Activated T-helper 1 cell treated with anti-CD3 and anti-CD28 coated beads, Interleukin-12 subunit alpha, Interleukin-12 subunit beta, Interleukin-2, Interleukin-4 antibody, amounts not matched to agents 30 ng/mL and 10 ng/mL and 1 ng/mL, durations not matched to agents 14 hours and 24 hours and 36 hours (primary cell): Measurements from ENCODE around the gene YPEL1. TPM values are rescaled to one million over a fixed set of nuclear protein-coding genes. Genes with fewer than 3 reads are reported as not detected.

Source experiments
- DNase-seq: peaks from one replicate; pipeline ENCODE4 v3.0.0; 2021; ENCODE audit warnings: low spot score
- H3K27ac Mint-ChIP-seq: one replicate; pipeline ENCODE4 v1.8.0; 2021; ENCODE audit warnings: mild to moderate bottlenecking, mixed read lengths
- H3K27me3 Mint-ChIP-seq: one replicate; pipeline ENCODE4 v1.8.0; 2022; ENCODE audit warnings: mild to moderate bottlenecking, moderate library complexity, mixed read lengths; ENCODE audit not compliant: insufficient read depth
- H3K36me3 Mint-ChIP-seq: one replicate; pipeline ENCODE4 v1.8.0; 2021; ENCODE audit warnings: low read depth, mixed read lengths
- H3K4me1 Mint-ChIP-seq: one replicate; pipeline ENCODE4 v1.8.0; 2021; ENCODE audit warnings: low read depth, mixed read lengths
- H3K4me3 Mint-ChIP-seq: one replicate; pipeline ENCODE4 v1.8.0; 2021; ENCODE audit warnings: mild to moderate bottlenecking, moderate library complexity, mixed read lengths
- H3K9me3 Mint-ChIP-seq: one replicate; pipeline ENCODE4 v1.8.0; 2021; ENCODE audit warnings: mixed read lengths
- intact Hi-C: fragments of 100-400 bp; cut with micrococcal nuclease; formaldehyde crosslinking; loops from one replicate; pipeline ENCODE4 v1.15.1; 2024
- total RNA-seq: library from RNA; stranded (reverse); gene quantifications from 2 replicates; pipeline ENCODE4 v1.2.3, GENCODE V29; 2022

The YPEL1 gene
- total RNA-seq: 0.34 and 0.71 TPM in 2 replicates

- intact Hi-C loops: loop anchor here (1.0 to 5.0 kb wide), 6 partner anchors 28 to 133 kb away; partner anchors contain the start of gene PPIL2
- Mint-ChIP-seq H3K4me3 (peak within 1 kb of the TSS; percentile 85), H3K36me3 (peaks cover 1% of the 10 kb centered on the region), H3K27me3 (peaks cover 19% of the 10 kb centered on the region), H3K9me3 (no peaks in the 10 kb centered on the region), H3K4me1 (peaks cover 32% of the 10 kb centered on the region), H3K27ac (peak within 1 kb of the TSS; percentile 85)
- peak; percentile 96 for DNase-seq
These were observed at the start of gene YPEL1 for GRCh38 chr22:21735200-21736083. TSS of gene YPEL1 (minus strand) at chr22:21735794. CDS start at chr22:21710744, 25,050 bp downstream.

- Mint-ChIP-seq H3K4me3 (no peak overlapping the region), H3K9me3 (no peaks in the 10 kb centered on the region), H3K27me3 (no peaks in the 10 kb centered on the region), H3K27ac (no peak overlapping the region), H3K4me1 (peaks cover 22% of the 10 kb centered on the region), H3K36me3 (peaks cover 25% of the 10 kb centered on the region)
- no peak for DNase-seq
- intact Hi-C loops: no loop called here
These were observed 44.7 kb upstream of the YPEL1 start for GRCh38 chr22:21780259-21780658.

- Mint-ChIP-seq H3K4me1 (peaks cover 22% of the 10 kb centered on the region), H3K4me3 (no peak overlapping the region), H3K27me3 (no peaks in the 10 kb centered on the region), H3K27ac (no peak overlapping the region), H3K36me3 (peaks cover 26% of the 10 kb centered on the region), H3K9me3 (no peaks in the 10 kb centered on the region)
- intact Hi-C loops: no loop called here
- no peak for DNase-seq
These were observed 43.9 kb upstream of the YPEL1 start for GRCh38 chr22:21779444-21779843.

GRCh38 chr22:21778705-21779363 is 43.2 kb upstream of the YPEL1 start:
- Mint-ChIP-seq H3K9me3 (no peaks in the 10 kb centered on the region), H3K27ac (no peak overlapping the region)
- intact Hi-C loops: no loop called here

GRCh38 chr22:21771631-21771976 is 36.0 kb upstream of the YPEL1 start:
- no peaks in the 10 kb centered on the region for H3K27me3 Mint-ChIP-seq
- intact Hi-C loops: no loop called here
- peaks cover 44% of the 10 kb centered on the region for H3K4me1 Mint-ChIP-seq
- H3K4me3 Mint-ChIP-seq: no peak overlapping the region
- H3K36me3 Mint-ChIP-seq: peaks cover 47% of the 10 kb centered on the region
- DNase-seq: no peak
- no peak overlapping the region for H3K27ac Mint-ChIP-seq
- no peaks in the 10 kb centered on the region for H3K9me3 Mint-ChIP-seq

More at GRCh38 chr22:21778705-21779363, 43.2 kb upstream of the YPEL1 start:
- H3K27me3 Mint-ChIP-seq: no peaks in the 10 kb centered on the region
- DNase-seq: no peak
- peaks cover 24% of the 10 kb centered on the region for H3K36me3 Mint-ChIP-seq
- peaks cover 22% of the 10 kb centered on the region for H3K4me1 Mint-ChIP-seq
- no peak overlapping the region for H3K4me3 Mint-ChIP-seq

- H3K9me3 Mint-ChIP-seq: no peaks in the 10 kb centered on the region
- intact Hi-C loops: loop anchor here (10.0 kb wide), 2 partner anchors 184 to 1246 kb away; no protein-coding TSS in a partner anchor
- no peak for DNase-seq
- peak overlapping the region; percentile 19 for H3K27ac Mint-ChIP-seq
- H3K36me3 Mint-ChIP-seq: peaks cover 69% of the 10 kb centered on the region
- peak overlapping the region; percentile 30 for H3K4me3 Mint-ChIP-seq
- H3K4me1 Mint-ChIP-seq: peaks cover 76% of the 10 kb centered on the region
- no peaks in the 10 kb centered on the region for H3K27me3 Mint-ChIP-seq
These were observed 32.8 kb upstream of the YPEL1 start for GRCh38 chr22:21768435-21768834.

- DNase-seq: peak; percentile 72
- Mint-ChIP-seq H3K27ac (peak overlapping the region; percentile 73), H3K36me3 (peaks cover 67% of the 10 kb centered on the region), H3K4me1 (peaks cover 79% of the 10 kb centered on the region), H3K4me3 (peak overlapping the region; percentile 55), H3K9me3 (no peaks in the 10 kb centered on the region), H3K27me3 (no peaks in the 10 kb centered on the region)
- intact Hi-C loops: loop anchor here (1.0 to 10.0 kb wide), 7 partner anchors 24 to 1248 kb away; partner anchors contain the start of gene YPEL1
These were observed 31.3 kb upstream of the YPEL1 start for GRCh38 chr22:21766691-21767462.

GRCh38 chr22:21765909-21766529 is 30.4 kb upstream of the YPEL1 start:
- Mint-ChIP-seq H3K9me3 (no peaks in the 10 kb centered on the region), H3K27ac (no peak overlapping the region), H3K4me3 (peak overlapping the region; percentile 27), H3K27me3 (no peaks in the 10 kb centered on the region), H3K4me1 (peaks cover 79% of the 10 kb centered on the region), H3K36me3 (peaks cover 59% of the 10 kb centered on the region)
- no peak for DNase-seq
- intact Hi-C loops: loop anchor here (2.0 to 10.0 kb wide), 3 partner anchors 173 to 1249 kb away; no protein-coding TSS in a partner anchor

- Mint-ChIP-seq H3K27ac (peak overlapping the region; percentile 65), H3K27me3 (no peaks in the 10 kb centered on the region), H3K9me3 (no peaks in the 10 kb centered on the region), H3K36me3 (peaks cover 57% of the 10 kb centered on the region), H3K4me3 (peak overlapping the region; percentile 53), H3K4me1 (peaks cover 85% of the 10 kb centered on the region)
- no peak for DNase-seq
- intact Hi-C loops: loop anchor here (1.0 to 10.0 kb wide), 4 partner anchors 179 to 1251 kb away; partner anchors contain the start of gene PPM1F
These were observed 28.6 kb upstream of the YPEL1 start for GRCh38 chr22:21764038-21764804.

- Mint-ChIP-seq H3K27me3 (no peaks in the 10 kb centered on the region), H3K4me1 (peaks cover 76% of the 10 kb centered on the region), H3K36me3 (peaks cover 60% of the 10 kb centered on the region), H3K9me3 (no peaks in the 10 kb centered on the region), H3K27ac (peak overlapping the region; percentile 65), H3K4me3 (peak overlapping the region; percentile 53)
- intact Hi-C loops: loop anchor here (1.0 to 10.0 kb wide), 10 partner anchors 28 to 1252 kb away; partner anchors contain the start of genes PPM1F and YPEL1
- DNase-seq: peak; percentile 56
These were observed 27.4 kb upstream of the YPEL1 start for GRCh38 chr22:21762712-21763581.
